ENCODE data around the gene TRIM62.

TRIM62 gene

GRCh38 chr1:33181921-33182341, at the start of gene TRIM62:
Gene TRIM62, minus strand, starts transcription at chr1:33182043. Its CDS starts 611 bp downstream, at chr1:33181432.
- no peak for FAIRE-seq
- DNase-seq (ENCODE audit: insufficient read length, low spot score) = peak; percentile 90

- no peak for FAIRE-seq
- no peak for DNase-seq (ENCODE audit: insufficient read length, low spot score)
Measured at GRCh38 chr1:33231166-33231565, 49.3 kb upstream of the TRIM62 start.

- DNase-seq (ENCODE audit: insufficient read length, low spot score) (no peak), FAIRE-seq (no peak)
Measured at GRCh38 chr1:33228935-33229487, 47.2 kb upstream of the TRIM62 start.

GRCh38 chr1:33225586-33225985, 43.7 kb upstream of the TRIM62 start:
- DNase-seq (ENCODE audit: insufficient read length, low spot score) (no peak), FAIRE-seq (no peak)

GRCh38 chr1:33224166-33224707, 42.4 kb upstream of the TRIM62 start:
- no peak for DNase-seq (ENCODE audit: insufficient read length, low spot score)
- no peak for FAIRE-seq

- FAIRE-seq (no peak), DNase-seq (ENCODE audit: insufficient read length, low spot score) (no peak)
Measured at GRCh38 chr1:33222381-33222780, 40.5 kb upstream of the TRIM62 start.

- FAIRE-seq = no peak
- no peak for DNase-seq (ENCODE audit: insufficient read length, low spot score)
Measured at GRCh38 chr1:33221385-33221758, 39.5 kb upstream of the TRIM62 start.

- FAIRE-seq (no peak), DNase-seq (ENCODE audit: insufficient read length, low spot score) (no peak)
Measured at GRCh38 chr1:33220676-33221384, 39.0 kb upstream of the TRIM62 start.

GRCh38 chr1:33219886-33220661, 38.2 kb upstream of the TRIM62 start:
- FAIRE-seq (no peak), DNase-seq (ENCODE audit: insufficient read length, low spot score) (no peak)

GRCh38 chr1:33211972-33212371, 30.1 kb upstream of the TRIM62 start:
- DNase-seq (ENCODE audit: insufficient read length, low spot score) = no peak
- no peak for FAIRE-seq

GRCh38 chr1:33206340-33206739, 24.5 kb upstream of the TRIM62 start:
- DNase-seq (ENCODE audit: insufficient read length, low spot score) (no peak), FAIRE-seq (no peak)

- DNase-seq (ENCODE audit: insufficient read length, low spot score) (no peak), FAIRE-seq (no peak)
Measured at GRCh38 chr1:33195556-33195955, 13.7 kb upstream of the TRIM62 start.

- no peak for DNase-seq (ENCODE audit: insufficient read length, low spot score)
- no peak for FAIRE-seq
Measured at GRCh38 chr1:33191731-33192275, 10.0 kb upstream of the TRIM62 start.

GRCh38 chr1:33190701-33191100, 8.9 kb upstream of the TRIM62 start:
- DNase-seq (ENCODE audit: insufficient read length, low spot score) = no peak
- no peak for FAIRE-seq

GRCh38 chr1:33188572-33189275, 6.9 kb upstream of the TRIM62 start:
- FAIRE-seq (no peak), DNase-seq (ENCODE audit: insufficient read length, low spot score) (no peak)

- DNase-seq (ENCODE audit: insufficient read length, low spot score) (no peak), FAIRE-seq (no peak)
Measured at GRCh38 chr1:33186936-33187335, 5.1 kb upstream of the TRIM62 start.

GRCh38 chr1:33185541-33185940, 3.7 kb upstream of the TRIM62 start:
- no peak for FAIRE-seq
- DNase-seq (ENCODE audit: insufficient read length, low spot score) = no peak

- DNase-seq (ENCODE audit: insufficient read length, low spot score) = no peak
- FAIRE-seq = no peak
Measured at GRCh38 chr1:33183306-33183705, 1.5 kb upstream of the TRIM62 start.

- no peak for FAIRE-seq
- DNase-seq (ENCODE audit: insufficient read length, low spot score) = no peak
Measured at GRCh38 chr1:33182896-33183295, 1.1 kb upstream of the TRIM62 start.

GRCh38 chr1:33182401-33182841, 578 bp upstream of the TRIM62 start:
- DNase-seq (ENCODE audit: insufficient read length, low spot score) (no peak), FAIRE-seq (no peak)

All from GM19239 (cell line).